Right lobe of liver (tissue), 6 donors: ENCODE results near the gene IRX5. TPM values are rescaled to one million over a fixed set of nuclear protein-coding genes. Genes with fewer than 3 reads are reported as not detected.
A peak's percentile ranks its signal among the peaks of the same experiment; 100 is the strongest.

ENCODE experiments used
- ATAC-seq, 4 donors: fragments of 200-7000 bp; cut with Tn5 transposase; one replicate each; pipeline ENCODE4 v1.9.1; 2020; ENCODE audit warnings: mild to moderate bottlenecking in 4 of 4, moderate library complexity in 4 of 4
- DNase-seq, 3 donors: peaks; one replicate each; pipeline ENCODE4 v3.0.0-alpha.2; 2020
- H3K27ac ChIP-seq, 3 donors: fragments of 200-600 bp; one replicate each; pipeline ENCODE4 v1.8.0; 2022
- H3K27me3 ChIP-seq, 2 donors: fragments of 200-600 bp; one replicate each; pipeline ENCODE4 v1.8.0; 2022
- H3K36me3 ChIP-seq, 4 donors: fragments of 200-600 bp; sonication (generic) in 1 of 4; one replicate each; pipeline versions ENCODE4 v1.5.1 to v1.8.0; 2017 to 2022; ENCODE audit warnings: control low read depth in 1 of 4
- H3K4me1 ChIP-seq, 4 donors: fragments of 200-600 bp; sonication (generic) in 1 of 4; one replicate each; pipeline versions ENCODE4 v1.5.1 to v1.8.0; 2017 to 2022; ENCODE audit warnings: control low read depth in 1 of 4
- H3K4me3 ChIP-seq, 3 donors: fragments of 200-600 bp; one replicate each; pipeline ENCODE4 v1.8.0; 2022
- H3K9me3 ChIP-seq, 4 donors: fragments of 200-600 bp; sonication (generic) in 1 of 4; one replicate each; pipeline versions ENCODE4 v1.5.1 to v1.8.0; 2017 to 2022; ENCODE audit warnings: control low read depth in 1 of 4
- CTCF ChIP-seq, 4 donors: fragments of 200-600 bp in 3 of 4; fragments of 450-650 bp in 1 of 4; IDR thresholded peaks; one replicate each; pipeline versions ENCODE4 v1.5.1 to v1.8.0; 2016 to 2022; ENCODE audit warnings: antibody characterized with exemption in 4 of 4, mild to moderate bottlenecking in 2 of 4
- POLR2A ChIP-seq: fragments of 450-650 bp; IDR thresholded peaks from one replicate; pipeline ENCODE4 v1.6.1; 2017; ENCODE audit warnings: antibody characterized with exemption, mild to moderate bottlenecking
- WGBS: methylation state at CpG from one replicate; pipeline ENCODE4 v1.1.6; 2018; ENCODE audit warnings: low coverage, low lambda C conversion rate; ENCODE audit not compliant: insufficient coverage; ENCODE audit errors: missing lambda C conversion rate; 5-methylcytosine and 5-hydroxymethylcytosine counted together
- intact Hi-C, 2 donors: fragments of 100-400 bp; cut with DNase I; formaldehyde crosslinking; loops; one replicate each; pipeline versions ENCODE4 v1.11.2 to v1.14.1; 2022
- total RNA-seq, 6 experiments: library from RNA; depleted of rRNA in 2 of 6; stranded (reverse); fragments of >200 nt in 2 of 6; fragmentation: NEBNext Ultra II Directional in 3 of 6; extraction: Animal tissue kit (Norgen Biotek cat#: 25700) in 3 of 6; gene quantifications; one replicate each; pipeline versions ENCODE4 v1.1.0 to v1.2.4, GENCODE V29; 2016 to 2023
- donor health status: DM: no; HTN: yes; CAD: no.
- donor health status: DM: no; HTN: no; CAD: no.
- donor health status: DM: no; HTN: no; CAD: no.
- donor health status: DM: no; HTN: yes; CAD: no.
- donor health status: DM: no; HTN: yes; CAD: no.

The IRX5 gene
- total RNA-seq, 6 experiments from 2014 or later = not detected

- 6% methylated on average over 27 of the region's 28 CpGs for WGBS
Measured at GRCh38 chr16:54935266-54935968, 4.8 kb downstream of the IRX5 start.

GRCh38 chr16:54936201-54936978 lies 5.7 kb downstream of the IRX5 start:
- ATAC-seq (peak in 3 of 4 donors; percentile 33 to 48 (median 40)), DNase-seq (no peak)
- Histone ChIP-seq H3K9me3 (no peaks in the 10 kb centered on the region), H3K27ac (no peak overlapping the region), H3K4me1 (peaks cover 0 to 26% (median 3%) of the 10 kb centered on the region in 4 donors), H3K4me3 (no peak overlapping the region), H3K27me3 (peaks cover 51 to 83% of the 10 kb centered on the region in 2 donors), H3K36me3 (no peaks in the 10 kb centered on the region)
- WGBS = 8% methylated on average over 18 of the region's 56 CpGs
- intact Hi-C loops = loop anchor here in 1 of 2 donors (10.0 kb wide), 1 partner anchor 652 kb away; the partner anchor contains the start of gene IRX3
- no peak for TF ChIP-seq CTCF (IDR thresholded peaks at IDR 0.05)
- TF ChIP-seq POLR2A = no peak

More at GRCh38 chr16:54935266-54935968, 4.8 kb downstream of the IRX5 start:
- no peaks in the 10 kb centered on the region for H3K9me3 ChIP-seq
- intact Hi-C loops = loop anchor here in 1 of 2 donors (10.0 kb wide), 1 partner anchor 651 kb away; the partner anchor contains the start of gene IRX3
- ATAC-seq (no peak), DNase-seq (no peak)
- H3K4me3 ChIP-seq = no peak overlapping the region
- peaks cover 0 to 26% (median 3%) of the 10 kb centered on the region in 4 donors for H3K4me1 ChIP-seq
- H3K27ac ChIP-seq = no peak overlapping the region
- H3K27me3 ChIP-seq = peaks cover 51 to 83% of the 10 kb centered on the region in 2 donors
- H3K36me3 ChIP-seq = no peaks in the 10 kb centered on the region
- TF ChIP-seq POLR2A (no peak), CTCF (IDR thresholded peaks at IDR 0.05) (no peak)

- intact Hi-C loops = loop anchor here in 1 of 2 donors (10.0 kb wide), 1 partner anchor 652 kb away; the partner anchor contains the start of gene IRX3
- ATAC-seq = peak in 2 of 4 donors; percentile 33 to 38
- H3K27me3 ChIP-seq = peaks cover 48 to 79% of the 10 kb centered on the region in 2 donors
- WGBS = 2% methylated on average over 18 of the region's 39 CpGs
- peaks cover 0 to 26% (median 3%) of the 10 kb centered on the region in 4 donors for H3K4me1 ChIP-seq
- no peak overlapping the region for H3K4me3 ChIP-seq
- no peak for DNase-seq
- H3K9me3 ChIP-seq = no peaks in the 10 kb centered on the region
- H3K27ac ChIP-seq = no peak overlapping the region
- TF ChIP-seq POLR2A = no peak
- peak in 3 of 4 donors; percentile 14 to 24 (median 18) for TF ChIP-seq CTCF (IDR thresholded peaks at IDR 0.05)
- H3K36me3 ChIP-seq = no peaks in the 10 kb centered on the region
Measured at GRCh38 chr16:54936979-54937670, 6.5 kb downstream of the IRX5 start.

GRCh38 chr16:54937671-54938211 lies 7.1 kb downstream of the IRX5 start:
- TF ChIP-seq CTCF (IDR thresholded peaks at IDR 0.05) = no peak
- TF ChIP-seq POLR2A = no peak

More at GRCh38 chr16:54937671-54938211, 7.1 kb downstream of the IRX5 start:
- Histone ChIP-seq H3K36me3 (no peaks in the 10 kb centered on the region), H3K27me3 (peaks cover 42 to 73% of the 10 kb centered on the region in 2 donors), H3K9me3 (no peaks in the 10 kb centered on the region), H3K4me3 (no peak overlapping the region), H3K4me1 (peaks cover 0 to 26% (median 3%) of the 10 kb centered on the region in 4 donors), H3K27ac (no peak overlapping the region)
- WGBS = 6% methylated on average over 32 of the region's 35 CpGs
- DNase-seq = no peak
- intact Hi-C loops = loop anchor here in 1 of 2 donors (10.0 kb wide), 1 partner anchor 653 kb away; the partner anchor contains the start of gene IRX3
- ATAC-seq = no peak
